ENCODE measurements around the gene PAXX. TPM values are rescaled to one million over a fixed set of nuclear protein-coding genes. Genes with fewer than 3 reads are reported as not detected.

Gene PAXX
- total RNA-seq, 6 donors from 2014 or later: 41.8 to 150 (median 52.8) TPM

DNA sequence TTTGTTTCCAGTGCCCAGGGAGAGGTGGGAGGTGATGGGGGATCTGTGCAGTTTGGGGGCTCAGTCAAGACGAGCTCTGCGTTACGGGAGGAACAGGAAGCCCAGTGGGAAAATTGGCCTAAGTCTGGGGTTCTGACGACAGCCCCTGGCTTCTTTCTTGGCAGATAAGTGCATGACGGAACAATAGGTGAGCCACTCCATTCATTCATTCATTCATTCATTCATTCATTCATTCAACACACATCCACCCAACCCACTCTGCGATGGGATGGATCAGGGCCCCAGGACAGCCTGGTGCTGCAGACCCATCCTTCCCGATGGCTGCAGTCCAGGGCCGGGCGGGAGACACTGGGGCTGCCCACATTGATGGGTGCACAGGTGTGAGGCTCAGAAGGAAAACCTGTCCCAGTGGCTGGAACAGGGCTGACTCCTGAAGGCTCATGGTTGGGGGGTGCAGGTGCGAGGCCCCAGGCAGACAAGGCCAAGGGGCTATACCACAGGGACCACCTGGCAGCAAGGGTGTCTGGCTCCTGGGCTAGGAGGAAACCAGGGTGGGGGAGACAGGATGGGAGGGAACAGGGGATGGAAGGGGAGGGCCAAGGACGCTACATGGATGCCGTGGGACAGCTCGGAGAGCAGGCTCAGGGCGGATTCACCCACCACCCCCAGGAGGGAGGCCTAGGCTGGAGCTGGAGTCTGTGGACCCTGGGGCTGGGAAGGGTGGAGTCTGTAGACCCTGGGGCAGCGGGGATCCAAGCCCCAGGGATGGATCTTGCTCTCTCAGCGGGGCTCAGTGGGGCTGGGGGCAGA, 11.3 kb upstream of the PAXX start:
- peak overlapping the region; percentile 79 to 87 (median 83) for H3K27ac ChIP-seq
- DNase-seq: peak in 1 of 2 donors; percentile 71
- H3K9me3 ChIP-seq: no peaks in the 10 kb centered on the region
- no peaks in the 10 kb centered on the region for H3K36me3 ChIP-seq
- no peak overlapping the region for H3K4me3 ChIP-seq
- H3K4me1 ChIP-seq: peaks cover 35 to 69% (median 57%) of the 10 kb centered on the region in 4 donors
- TF ChIP-seq, protein P1, sequence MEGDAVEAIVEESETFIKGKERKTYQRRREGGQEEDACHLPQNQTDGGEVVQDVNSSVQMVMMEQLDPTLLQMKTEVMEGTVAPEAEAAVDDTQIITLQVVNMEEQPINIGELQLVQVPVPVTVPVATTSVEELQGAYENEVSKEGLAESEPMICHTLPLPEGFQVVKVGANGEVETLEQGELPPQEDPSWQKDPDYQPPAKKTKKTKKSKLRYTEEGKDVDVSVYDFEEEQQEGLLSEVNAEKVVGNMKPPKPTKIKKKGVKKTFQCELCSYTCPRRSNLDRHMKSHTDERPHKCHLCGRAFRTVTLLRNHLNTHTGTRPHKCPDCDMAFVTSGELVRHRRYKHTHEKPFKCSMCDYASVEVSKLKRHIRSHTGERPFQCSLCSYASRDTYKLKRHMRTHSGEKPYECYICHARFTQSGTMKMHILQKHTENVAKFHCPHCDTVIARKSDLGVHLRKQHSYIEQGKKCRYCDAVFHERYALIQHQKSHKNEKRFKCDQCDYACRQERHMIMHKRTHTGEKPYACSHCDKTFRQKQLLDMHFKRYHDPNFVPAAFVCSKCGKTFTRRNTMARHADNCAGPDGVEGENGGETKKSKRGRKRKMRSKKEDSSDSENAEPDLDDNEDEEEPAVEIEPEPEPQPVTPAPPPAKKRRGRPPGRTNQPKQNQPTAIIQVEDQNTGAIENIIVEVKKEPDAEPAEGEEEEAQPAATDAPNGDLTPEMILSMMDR (IDR thresholded peaks at IDR 0.05): no peak
- TF ChIP-seq POLR2AphosphoS5 (IDR thresholded peaks at IDR 0.05): no peak
- TF ChIP-seq EP300 (IDR thresholded peaks at IDR 0.05): no peak
- no peak for TF ChIP-seq POLR2A (IDR thresholded peaks at IDR 0.05)
- WGBS, 2 donors: 76 to 83% methylated on average over 12 to 16 of the region's 16 CpGs
- no peak for ATAC-seq (ENCODE audit: low FRiP score in 2 of 2)
- H3K27me3 ChIP-seq: peaks cover 0 to 16% (median 12%) of the 10 kb centered on the region in 4 donors

GRCh38 chr9:136981588-136982231, 10.5 kb upstream of the PAXX start:
- Histone ChIP-seq H3K36me3 (no peaks in the 10 kb centered on the region), H3K4me1 (peaks cover 27 to 61% (median 49%) of the 10 kb centered on the region in 4 donors), H3K27ac (peak overlapping the region; percentile 79 to 87 (median 83)), H3K9me3 (no peaks in the 10 kb centered on the region), H3K4me3 (no peak overlapping the region), H3K27me3 (peaks cover 0 to 18% (median 13%) of the 10 kb centered on the region in 4 donors)
- no peak for TF ChIP-seq EP300 (IDR thresholded peaks at IDR 0.05)
- TF ChIP-seq POLR2AphosphoS5 (IDR thresholded peaks at IDR 0.05): peak in 1 of 2 donors; percentile 10
- WGBS, 2 donors: 53 to 70% methylated on average over 8 to 16 of the region's 17 CpGs
- ATAC-seq (ENCODE audit: low FRiP score in 2 of 2): no peak
- DNase-seq: peak in 1 of 2 donors; percentile 78

DNA sequence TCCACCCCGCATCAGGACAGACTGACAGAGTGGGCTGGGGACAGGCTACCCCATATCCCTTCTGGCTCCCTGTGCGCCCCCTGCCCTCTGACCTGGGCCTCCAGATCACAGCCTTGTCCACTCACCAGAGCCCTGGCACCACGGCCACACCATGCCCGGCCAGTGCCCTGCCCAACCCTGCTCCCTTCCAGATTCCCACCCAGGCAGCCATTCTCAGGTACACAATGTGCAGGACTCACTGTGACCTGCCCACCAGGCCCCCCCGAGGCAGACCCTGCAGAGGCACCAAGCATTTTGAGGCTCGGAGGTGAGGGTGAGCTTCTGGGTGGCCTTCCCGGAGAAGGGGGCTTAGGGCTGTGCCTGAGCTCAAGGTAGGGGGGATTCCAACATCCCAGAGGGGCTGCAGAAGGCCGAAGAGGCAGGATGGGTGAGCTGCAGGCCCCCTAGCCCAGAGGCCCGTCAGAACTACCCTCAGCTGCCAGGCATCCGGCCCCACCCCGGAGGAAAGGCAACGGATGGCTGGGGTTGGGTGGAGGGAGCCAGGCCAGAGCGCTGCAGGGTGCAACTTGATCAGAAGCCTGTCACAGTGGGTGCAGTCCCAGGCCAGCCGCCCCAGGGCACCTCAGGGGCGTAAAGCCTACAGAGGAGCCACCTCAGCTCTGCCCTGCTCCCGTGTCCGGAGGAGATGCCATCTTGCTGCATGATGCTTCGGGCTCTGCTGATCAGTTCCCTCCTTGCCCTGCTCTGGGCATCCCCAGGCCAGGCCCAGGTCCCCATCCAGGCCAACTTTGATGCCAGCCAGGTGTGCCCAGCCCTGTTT, 9.8 kb upstream of the PAXX start, which contains the start of gene LCNL1:
TSS of gene LCNL1 (plus strand) at position 762 of the 820 bp plus-strand sequence. CDS start 594 bp downstream, outside the sequence.
- Histone ChIP-seq H3K36me3 (no peaks in the 10 kb centered on the region), H3K27me3 (peaks cover 0 to 18% (median 13%) of the 10 kb centered on the region in 4 donors), H3K4me3 (no peak within 1 kb of the TSS), H3K9me3 (no peaks in the 10 kb centered on the region), H3K4me1 (peaks cover 21 to 53% (median 42%) of the 10 kb centered on the region in 4 donors), H3K27ac (peak within 1 kb of the TSS; percentile 79 to 87 (median 83))
- ATAC-seq (ENCODE audit: low FRiP score in 2 of 2) (no peak), DNase-seq (peak in 1 of 2 donors; percentile 77)
- TF ChIP-seq, protein P1 (IDR thresholded peaks at IDR 0.05): no peak
- TF ChIP-seq POLR2AphosphoS5 (IDR thresholded peaks at IDR 0.05): no peak
- 71 to 84% methylated on average over 8 to 18 of the region's 18 CpGs for WGBS, 2 donors

GRCh38 chr9:136983167-136983566, 9.1 kb upstream of the PAXX start:
- H3K36me3 ChIP-seq: no peaks in the 10 kb centered on the region
- ATAC-seq (ENCODE audit: low FRiP score in 2 of 2) (no peak), DNase-seq (peak in 1 of 2 donors; percentile 59)
- H3K27ac ChIP-seq: peak overlapping the region in 2 of 4 donors; percentile 81 to 85
- H3K27me3 ChIP-seq: peaks cover 0 to 18% (median 13%) of the 10 kb centered on the region in 4 donors
- H3K9me3 ChIP-seq: no peaks in the 10 kb centered on the region
- no peak overlapping the region for H3K4me3 ChIP-seq
- peaks cover 15 to 46% (median 35%) of the 10 kb centered on the region in 4 donors for H3K4me1 ChIP-seq
- TF ChIP-seq, protein P1 (IDR thresholded peaks at IDR 0.05): no peak
- TF ChIP-seq EP300 (IDR thresholded peaks at IDR 0.05) (no peak), POLR2A (IDR thresholded peaks at IDR 0.05) (no peak), POLR2AphosphoS5 (IDR thresholded peaks at IDR 0.05) (no peak)
- WGBS, 2 donors: 84 to 86% methylated on average over 2 to 9 of the region's 9 CpGs
